ENCODE results near the gene SARS2.
"Not testable (repeated sequence)": the region's sequence is repeated elsewhere in the genome, so short reads cannot be mapped to it uniquely, and the experiment has no call there.

Gene SARS2

DNA sequence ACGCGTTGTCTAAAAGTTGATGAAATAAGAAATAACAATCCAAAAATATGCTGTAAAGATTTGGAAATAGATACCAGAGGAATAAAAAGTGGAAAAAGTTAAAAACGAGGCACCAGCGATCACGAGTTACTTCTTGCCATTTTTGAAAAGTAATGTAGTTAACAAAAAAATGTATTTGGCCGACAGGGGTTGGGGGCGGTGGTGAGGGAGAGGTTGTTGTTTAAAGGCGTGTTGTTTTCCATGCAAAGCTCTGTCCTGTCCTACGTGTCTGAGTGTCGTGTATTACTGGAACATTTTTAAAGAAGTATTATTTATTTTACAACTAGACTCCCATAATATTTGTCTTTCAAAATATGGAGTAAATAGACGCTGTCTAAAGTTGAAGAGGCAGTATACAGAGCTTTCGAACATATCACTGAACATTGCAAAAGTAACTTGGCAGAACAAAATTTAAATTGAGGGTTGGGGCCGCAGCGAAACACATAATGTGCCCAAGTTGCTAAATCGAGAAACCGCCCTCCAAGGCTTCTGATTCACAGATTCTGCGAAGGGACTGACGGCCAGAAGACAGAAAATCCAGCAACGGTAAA is 44.2 kb upstream of the SARS2 start:
- peak overlapping the region; percentile 58 for H3K4me3 ChIP-seq (ENCODE audit: low read length)

DNA sequence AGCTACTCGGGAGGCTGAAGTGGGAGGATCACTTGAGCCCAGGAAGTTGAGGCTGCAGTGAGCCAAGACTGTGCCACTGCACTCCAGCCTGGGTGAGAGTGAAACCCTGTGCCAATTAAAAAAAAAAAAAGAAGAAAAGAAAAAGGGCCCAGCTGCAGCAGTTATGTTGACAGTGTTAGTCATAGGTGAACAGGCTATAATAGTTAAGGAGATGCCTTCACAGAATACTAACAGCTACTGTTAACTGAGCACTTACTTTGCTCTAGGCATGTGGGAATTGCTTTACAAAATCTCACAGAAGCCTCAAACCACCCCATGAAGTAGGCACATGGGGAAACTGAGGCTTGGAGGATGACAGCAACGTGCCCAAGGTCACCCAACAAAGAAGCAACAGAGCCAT is 41.1 kb upstream of the SARS2 start:
- TF ChIP-seq, protein P1, sequence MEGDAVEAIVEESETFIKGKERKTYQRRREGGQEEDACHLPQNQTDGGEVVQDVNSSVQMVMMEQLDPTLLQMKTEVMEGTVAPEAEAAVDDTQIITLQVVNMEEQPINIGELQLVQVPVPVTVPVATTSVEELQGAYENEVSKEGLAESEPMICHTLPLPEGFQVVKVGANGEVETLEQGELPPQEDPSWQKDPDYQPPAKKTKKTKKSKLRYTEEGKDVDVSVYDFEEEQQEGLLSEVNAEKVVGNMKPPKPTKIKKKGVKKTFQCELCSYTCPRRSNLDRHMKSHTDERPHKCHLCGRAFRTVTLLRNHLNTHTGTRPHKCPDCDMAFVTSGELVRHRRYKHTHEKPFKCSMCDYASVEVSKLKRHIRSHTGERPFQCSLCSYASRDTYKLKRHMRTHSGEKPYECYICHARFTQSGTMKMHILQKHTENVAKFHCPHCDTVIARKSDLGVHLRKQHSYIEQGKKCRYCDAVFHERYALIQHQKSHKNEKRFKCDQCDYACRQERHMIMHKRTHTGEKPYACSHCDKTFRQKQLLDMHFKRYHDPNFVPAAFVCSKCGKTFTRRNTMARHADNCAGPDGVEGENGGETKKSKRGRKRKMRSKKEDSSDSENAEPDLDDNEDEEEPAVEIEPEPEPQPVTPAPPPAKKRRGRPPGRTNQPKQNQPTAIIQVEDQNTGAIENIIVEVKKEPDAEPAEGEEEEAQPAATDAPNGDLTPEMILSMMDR (IDR thresholded peaks at IDR 0.05; ENCODE audit: insufficient read depth, low read depth, low read length, missing control alignments), result no peak
- DNase-seq (ENCODE audit: low read depth), result no peak
- no peak overlapping the region for H3K4me3 ChIP-seq (ENCODE audit: low read length)

More for the DNA sequence above, 44.2 kb upstream of the SARS2 start:
- no peak for DNase-seq (ENCODE audit: low read depth)
- TF ChIP-seq, protein P1 (IDR thresholded peaks at IDR 0.05; ENCODE audit: insufficient read depth, low read depth, low read length, missing control alignments), result no peak

DNA sequence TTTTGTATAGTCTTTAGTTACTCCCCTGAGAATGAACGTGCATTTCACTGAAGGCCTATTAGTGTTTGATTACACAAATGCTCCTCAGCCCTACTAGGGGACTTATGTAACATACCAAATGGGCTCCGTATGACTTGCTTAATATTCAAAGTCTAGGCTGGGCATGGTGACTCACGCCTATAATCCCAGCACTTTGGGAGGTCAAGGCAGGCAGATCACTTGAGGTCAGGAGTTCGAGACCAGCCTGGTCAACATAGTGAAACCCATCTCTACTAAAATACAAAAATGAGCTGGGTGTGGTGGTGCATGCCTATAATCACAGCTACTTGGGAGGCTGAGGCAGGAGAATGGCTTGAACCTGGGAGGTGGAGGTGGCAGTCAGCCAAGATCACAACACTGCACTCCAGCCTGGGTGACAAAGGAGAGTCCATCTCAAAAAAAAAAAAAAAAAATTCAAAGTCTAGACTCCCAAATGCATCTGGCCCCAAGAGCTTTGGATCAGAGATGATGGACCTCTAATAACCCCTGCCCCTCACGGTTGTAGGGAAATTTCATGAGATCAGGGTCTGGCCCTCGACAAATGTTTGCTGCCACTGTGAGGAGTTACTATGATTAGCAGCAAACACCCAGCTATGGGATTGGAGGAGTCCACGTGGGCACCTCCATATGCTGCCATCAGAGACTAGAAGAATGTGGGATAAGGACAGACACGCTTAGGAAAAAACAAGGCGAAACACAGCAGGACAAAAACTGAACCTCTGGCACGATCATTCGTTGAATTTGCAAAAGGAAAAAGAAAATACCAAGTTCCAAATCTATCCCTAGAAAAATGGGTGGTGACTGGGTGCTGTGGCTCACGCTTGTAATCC is 40.3 kb upstream of the SARS2 start:
- TF ChIP-seq, protein P1 (IDR thresholded peaks at IDR 0.05; ENCODE audit: insufficient read depth, low read depth, low read length, missing control alignments), result no peak
- DNase-seq (ENCODE audit: low read depth), result peak; percentile 7
- no peak overlapping the region for H3K4me3 ChIP-seq (ENCODE audit: low read length)

DNA sequence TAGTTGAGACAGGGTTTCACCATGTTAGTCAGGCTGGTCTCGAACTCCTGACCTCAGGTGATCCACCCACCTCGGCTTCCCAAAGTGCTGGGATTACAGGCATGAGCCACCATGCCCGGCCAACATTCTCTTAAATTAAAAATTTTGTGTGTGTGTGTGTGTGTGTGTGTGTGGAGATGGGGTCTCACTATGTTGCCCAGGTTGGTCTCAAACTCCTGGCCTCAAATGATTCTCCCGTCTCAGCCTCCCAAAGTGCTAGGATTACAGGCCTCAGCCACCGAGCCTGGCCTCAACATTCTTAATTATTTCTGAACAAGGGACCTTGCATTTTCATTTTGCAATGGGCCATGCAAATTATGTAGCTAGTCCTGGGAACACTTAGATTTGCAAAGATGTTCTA is 35.6 kb upstream of the SARS2 start:
- DNase-seq (ENCODE audit: low read depth); H3K4me3 ChIP-seq (ENCODE audit: low read length): not testable (repeated sequence)

DNA sequence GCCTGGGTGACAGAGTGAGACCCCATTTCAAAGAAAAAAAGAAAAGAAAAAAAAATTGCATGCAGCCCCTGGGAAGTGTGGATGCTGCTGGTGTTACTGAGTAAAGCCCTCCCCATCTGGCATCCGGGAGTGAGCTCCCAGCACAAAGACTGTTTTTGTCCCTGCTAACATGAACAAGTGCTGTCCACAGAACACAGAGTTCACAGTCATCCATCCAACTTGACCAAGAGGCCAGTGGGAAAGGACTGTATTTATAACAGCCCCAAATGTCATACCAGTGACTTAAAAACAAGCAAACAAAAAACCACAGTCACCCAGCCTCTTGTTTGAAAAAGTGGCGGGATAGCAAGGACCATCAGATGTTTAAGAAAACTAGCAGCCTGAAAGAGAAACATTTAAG is 34.2 kb upstream of the SARS2 start:
- TF ChIP-seq, protein P1 (IDR thresholded peaks at IDR 0.05; ENCODE audit: insufficient read depth, low read depth, low read length, missing control alignments), result no peak
- no peak overlapping the region for H3K4me3 ChIP-seq (ENCODE audit: low read length)
- DNase-seq (ENCODE audit: low read depth), result no peak

DNA sequence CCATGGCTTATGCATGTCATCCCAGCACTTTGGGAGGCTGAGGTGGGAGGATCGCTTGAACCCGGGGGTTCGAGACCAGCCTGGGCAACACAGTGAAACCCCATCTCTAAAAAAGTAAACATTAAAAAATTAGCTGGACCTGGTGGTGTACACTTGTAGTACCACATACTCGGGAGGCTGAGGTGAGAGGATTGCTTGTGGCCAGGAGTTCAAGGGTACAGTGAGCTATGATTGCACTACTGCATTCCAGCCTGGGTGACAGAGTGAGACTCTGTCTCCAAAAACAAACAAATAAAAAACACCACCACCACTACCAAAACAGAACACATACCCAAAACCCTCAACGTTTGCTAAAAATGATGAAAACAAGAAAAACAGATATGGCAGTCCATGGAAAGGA is 29.1 kb upstream of the SARS2 start:
- DNase-seq (ENCODE audit: low read depth), result no peak
- no peak overlapping the region for H3K4me3 ChIP-seq (ENCODE audit: low read length)
- TF ChIP-seq, protein P1 (IDR thresholded peaks at IDR 0.05; ENCODE audit: insufficient read depth, low read depth, low read length, missing control alignments), result no peak

DNA sequence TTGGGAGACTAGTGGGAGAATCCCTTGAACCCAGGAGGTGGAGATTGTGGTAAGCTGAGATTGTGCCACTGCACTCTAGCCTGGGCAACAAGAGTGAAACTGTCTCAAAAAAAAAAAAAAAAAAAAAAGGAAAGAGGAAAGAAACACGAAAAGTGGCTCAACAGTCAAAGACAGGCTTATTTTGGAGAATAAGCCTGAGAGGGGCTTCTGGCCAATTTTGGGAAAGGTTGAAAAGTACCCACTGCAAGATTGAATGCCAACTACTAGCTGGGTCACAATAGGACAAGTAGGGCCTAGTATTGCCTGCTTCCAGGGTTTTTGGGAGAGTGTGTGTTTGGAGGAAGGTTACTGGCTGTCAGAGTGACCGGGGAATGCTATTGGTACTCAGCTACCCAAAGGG is 27.7 kb upstream of the SARS2 start:
- TF ChIP-seq, protein P1 (IDR thresholded peaks at IDR 0.05; ENCODE audit: insufficient read depth, low read depth, low read length, missing control alignments), result no peak

More for the DNA sequence above, 27.7 kb upstream of the SARS2 start:
- H3K4me3 ChIP-seq (ENCODE audit: low read length), result no peak overlapping the region
- no peak for DNase-seq (ENCODE audit: low read depth)
